ENCODE data around the gene CDH13.
A peak's percentile ranks its signal among the peaks of the same experiment; 100 is the strongest.

CDH13 gene

GRCh38 chr16:83541231-83541630 lies 914.5 kb downstream of the CDH13 start:
- DNase-seq (ENCODE audit: low spot score) = no peak
- no peak for FAIRE-seq

- no peak for FAIRE-seq
These were observed 915.7 kb downstream of the CDH13 start for GRCh38 chr16:83542491-83542890.

GRCh38 chr16:83549316-83550182 lies 922.8 kb downstream of the CDH13 start:
- DNase-seq (ENCODE audit: low spot score) = no peak
- no peak for FAIRE-seq

More at GRCh38 chr16:83542491-83542890, 915.7 kb downstream of the CDH13 start:
- DNase-seq (ENCODE audit: low spot score) = no peak

GRCh38 chr16:83550183-83550569 lies 923.4 kb downstream of the CDH13 start:
- DNase-seq (ENCODE audit: low spot score) (no peak), FAIRE-seq (no peak)

GRCh38 chr16:83552228-83552627 lies 925.5 kb downstream of the CDH13 start:
- FAIRE-seq = peak; percentile 92
- peak; percentile 92 for DNase-seq (ENCODE audit: low spot score)

GRCh38 chr16:83552930-83553329 lies 926.2 kb downstream of the CDH13 start:
- no peak for FAIRE-seq
- no peak for DNase-seq (ENCODE audit: low spot score)

GRCh38 chr16:83554096-83554495 lies 927.3 kb downstream of the CDH13 start:
- DNase-seq (ENCODE audit: low spot score) = no peak
- FAIRE-seq = no peak

GRCh38 chr16:83554540-83554939 lies 927.8 kb downstream of the CDH13 start:
- DNase-seq (ENCODE audit: low spot score) = no peak
- no peak for FAIRE-seq

GRCh38 chr16:83561876-83562275 lies 935.1 kb downstream of the CDH13 start:
- FAIRE-seq = no peak
- DNase-seq (ENCODE audit: low spot score) = no peak

- DNase-seq (ENCODE audit: low spot score) = no peak
- FAIRE-seq = no peak
These were observed 941.6 kb downstream of the CDH13 start for GRCh38 chr16:83568345-83568744.

- peak; percentile 69 for FAIRE-seq
- DNase-seq (ENCODE audit: low spot score) = peak; percentile 78
These were observed 947.6 kb downstream of the CDH13 start for GRCh38 chr16:83574388-83574787.

- DNase-seq (ENCODE audit: low spot score) = no peak
- FAIRE-seq = no peak
These were observed 950.4 kb downstream of the CDH13 start for GRCh38 chr16:83577078-83577745.

- no peak for DNase-seq (ENCODE audit: low spot score)
- no peak for FAIRE-seq
These were observed 951.4 kb downstream of the CDH13 start for GRCh38 chr16:83578171-83578570.

- no peak for FAIRE-seq
- DNase-seq (ENCODE audit: low spot score) = no peak
These were observed 952.3 kb downstream of the CDH13 start for GRCh38 chr16:83579027-83579426.

- no peak for DNase-seq (ENCODE audit: low spot score)
- no peak for FAIRE-seq
These were observed 952.7 kb downstream of the CDH13 start for GRCh38 chr16:83579436-83579835.

- DNase-seq (ENCODE audit: low spot score) (peak; percentile 42), FAIRE-seq (peak; percentile 83)
These were observed 954.3 kb downstream of the CDH13 start for GRCh38 chr16:83581082-83581481.

GRCh38 chr16:83581994-83582747 lies 955.4 kb downstream of the CDH13 start:
- FAIRE-seq (no peak), DNase-seq (ENCODE audit: low spot score) (no peak)

- DNase-seq (ENCODE audit: low spot score) = no peak
- FAIRE-seq = no peak
These were observed 959.3 kb downstream of the CDH13 start for GRCh38 chr16:83586036-83586435.

- FAIRE-seq = no peak
- no peak for DNase-seq (ENCODE audit: low spot score)
These were observed 959.9 kb downstream of the CDH13 start for GRCh38 chr16:83586461-83587200.

GRCh38 chr16:83587201-83587600 lies 960.4 kb downstream of the CDH13 start:
- FAIRE-seq (no peak), DNase-seq (ENCODE audit: low spot score) (no peak)

GRCh38 chr16:83588070-83588469 lies 961.3 kb downstream of the CDH13 start:
- no peak for DNase-seq (ENCODE audit: low spot score)
- FAIRE-seq = no peak

All from RCC 7860 (cell line).